ENCODE measurements around the gene RXRB. TPM values are rescaled to one million over a fixed set of nuclear protein-coding genes. Genes with fewer than 3 reads are reported as not detected.

The RXRB gene
- total and polyA plus RNA-seq, 2 of the 13 experiments (the other 11 are each of a cell fraction or from before 2014, with no cell fraction given), result 26.7 to 55.7 TPM

DNA sequence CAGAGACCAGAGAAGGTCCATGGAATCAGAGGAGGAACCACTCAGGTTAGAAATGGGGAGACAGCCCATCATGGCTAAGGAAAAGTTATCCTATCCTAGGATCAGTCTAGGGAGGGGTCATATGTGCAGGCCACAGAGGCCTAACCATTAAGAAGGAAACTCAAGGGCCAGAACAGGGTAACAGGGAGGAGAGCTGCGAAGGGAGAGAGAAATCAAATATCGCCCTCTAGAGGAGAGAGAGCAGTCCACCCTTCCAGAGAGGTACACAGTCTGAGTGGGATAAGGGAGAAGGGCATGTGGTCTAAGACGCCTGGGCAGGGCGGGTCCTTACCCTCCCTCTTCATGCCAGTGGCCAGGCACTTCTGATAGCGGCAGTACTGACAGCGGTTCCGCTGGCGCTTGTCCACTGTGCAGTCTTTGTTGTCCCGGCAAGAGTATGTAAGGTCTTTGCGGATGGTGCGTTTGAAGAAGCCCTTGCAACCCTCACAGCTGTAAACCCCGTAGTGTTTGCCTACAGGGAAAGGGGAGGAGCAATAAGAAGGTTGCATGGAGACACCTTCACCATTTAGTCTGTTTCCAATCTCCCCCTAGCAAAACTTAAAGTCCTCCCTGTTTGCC is 2.9 kb downstream of the RXRB start:
- Histone ChIP-seq H3K27ac (ENCODE audit: extremely low read length, insufficient read depth, low read length) (peak overlapping the region; percentile 99), H3K9ac (ENCODE audit: insufficient read depth, low read depth, low read length) (peak overlapping the region; percentile 45), H3K27me3 (ENCODE audit: control insufficient read depth in 1 of 2, insufficient read depth in 2 of 2, low read length in 2 of 2) (peaks cover 0 to 4% of the 10 kb centered on the region in 2 experiments; a peak in 1 of 5 replicates), H3K4me1 (ENCODE audit: insufficient read depth, low read length) (peaks cover 40% of the 10 kb centered on the region), H2AFZ (ENCODE audit: low read length) (no peak overlapping the region), H3K4me3 (replicated peaks in 1 of 3; ENCODE audit: insufficient read depth in 1 of 3, low read depth in 2 of 3, low read length in 3 of 3) (peak overlapping the region; percentile 23 to 93 (median 25); a peak in 5 of 6 replicates), H3K36me3 (replicated peaks in 1 of 2; ENCODE audit: control insufficient read depth in 1 of 2, insufficient read depth in 2 of 2, low read length in 2 of 2) (peaks cover 24 to 41% of the 10 kb centered on the region in 2 experiments), H3K79me2 (ENCODE audit: insufficient read depth, low read length) (peaks cover 25% of the 10 kb centered on the region), H3K9me3 (ENCODE audit: low read length) (no peaks in the 10 kb centered on the region), H4K20me1 (ENCODE audit: insufficient read depth, low read length) (peaks cover 19% of the 10 kb centered on the region), H3K4me2 (ENCODE audit: low read depth, low read length) (peak overlapping the region; percentile 98)
- peak; percentile 65 for ATAC-seq
- WGBS (ENCODE audit: low lambda C conversion rate), result 14% methylated on average over 5 of the region's 12 CpGs
- DNase-seq (ENCODE audit: low spot score), result peak; percentile 80
- POLR2A ChIA-PET, result interaction anchor here (1.0 to 4.1 kb wide), 11 partner anchors 8 to 227 kb away, joined by 3 to 69 read pairs (median 12); partner anchors contain the start of genes BRD2, RGL2, RING1 and RPS18
- no TSS peak for BruUV-seq (replicated peaks)
- CTCF ChIA-PET (ENCODE audit: low intra/inter-chr PET ratio, low total read pairs), result interaction anchor here (0.6 to 1.7 kb wide), 3 partner anchors 16 to 51 kb away, joined by 3 to 11 read pairs (median 5); no protein-coding TSS in a partner anchor
- peak; percentile 79 for FAIRE-seq
- intact Hi-C loops (cut with micrococcal nuclease; ENCODE audit: unreplicated experiment) (loop anchor here (1.0 to 5.0 kb wide), 3 partner anchors 36 to 225 kb away; partner anchors contain the start of gene KIFC1), in situ Hi-C loops (cut with HindIII; ENCODE audit: extremely low pct_ligation_motif_present, low pct_unique_long_range_greater_than_20kb) (no loop called here)
- no peak for TF ChIP-seq HNF4G (IDR thresholded peaks at IDR 0.05; ENCODE audit: borderline replicate concordance, low read depth, low read length)
- 0 out of 2 replicates have a peak, but pooled peaks have one; percentile 25 for TF ChIP-seq HNF4G (CRISPR knock-in tag; IDR thresholded peaks at IDR 0.05; ENCODE audit: borderline replicate concordance, low read depth)
- TF ChIP-seq, protein P1, sequence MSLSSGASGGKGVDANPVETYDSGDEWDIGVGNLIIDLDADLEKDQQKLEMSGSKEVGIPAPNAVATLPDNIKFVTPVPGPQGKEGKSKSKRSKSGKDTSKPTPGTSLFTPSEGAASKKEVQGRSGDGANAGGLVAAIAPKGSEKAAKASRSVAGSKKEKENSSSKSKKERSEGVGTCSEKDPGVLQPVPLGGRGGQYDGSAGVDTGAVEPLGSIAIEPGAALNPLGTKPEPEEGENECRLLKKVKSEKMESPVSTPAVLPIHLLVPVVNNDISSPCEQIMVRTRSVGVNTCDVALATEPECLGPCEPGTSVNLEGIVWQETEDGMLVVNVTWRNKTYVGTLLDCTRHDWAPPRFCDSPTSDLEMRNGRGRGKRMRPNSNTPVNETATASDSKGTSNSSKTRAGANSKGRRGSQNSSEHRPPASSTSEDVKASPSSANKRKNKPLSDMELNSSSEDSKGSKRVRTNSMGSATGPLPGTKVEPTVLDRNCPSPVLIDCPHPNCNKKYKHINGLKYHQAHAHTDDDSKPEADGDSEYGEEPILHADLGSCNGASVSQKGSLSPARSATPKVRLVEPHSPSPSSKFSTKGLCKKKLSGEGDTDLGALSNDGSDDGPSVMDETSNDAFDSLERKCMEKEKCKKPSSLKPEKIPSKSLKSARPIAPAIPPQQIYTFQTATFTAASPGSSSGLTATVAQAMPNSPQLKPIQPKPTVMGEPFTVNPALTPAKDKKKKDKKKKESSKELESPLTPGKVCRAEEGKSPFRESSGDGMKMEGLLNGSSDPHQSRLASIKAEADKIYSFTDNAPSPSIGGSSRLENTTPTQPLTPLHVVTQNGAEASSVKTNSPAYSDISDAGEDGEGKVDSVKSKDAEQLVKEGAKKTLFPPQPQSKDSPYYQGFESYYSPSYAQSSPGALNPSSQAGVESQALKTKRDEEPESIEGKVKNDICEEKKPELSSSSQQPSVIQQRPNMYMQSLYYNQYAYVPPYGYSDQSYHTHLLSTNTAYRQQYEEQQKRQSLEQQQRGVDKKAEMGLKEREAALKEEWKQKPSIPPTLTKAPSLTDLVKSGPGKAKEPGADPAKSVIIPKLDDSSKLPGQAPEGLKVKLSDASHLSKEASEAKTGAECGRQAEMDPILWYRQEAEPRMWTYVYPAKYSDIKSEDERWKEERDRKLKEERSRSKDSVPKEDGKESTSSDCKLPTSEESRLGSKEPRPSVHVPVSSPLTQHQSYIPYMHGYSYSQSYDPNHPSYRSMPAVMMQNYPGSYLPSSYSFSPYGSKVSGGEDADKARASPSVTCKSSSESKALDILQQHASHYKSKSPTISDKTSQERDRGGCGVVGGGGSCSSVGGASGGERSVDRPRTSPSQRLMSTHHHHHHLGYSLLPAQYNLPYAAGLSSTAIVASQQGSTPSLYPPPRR (CRISPR knock-in tag; IDR thresholded peaks at IDR 0.05; ENCODE audit: borderline replicate concordance), result peak; percentile 18; the same call in 1 of the 2 replicates
- no peak; the same call in 1 of the 2 replicates for TF ChIP-seq KLF6 (CRISPR knock-in tag; IDR thresholded peaks at IDR 0.05)
- TF ChIP-seq, protein P2, sequence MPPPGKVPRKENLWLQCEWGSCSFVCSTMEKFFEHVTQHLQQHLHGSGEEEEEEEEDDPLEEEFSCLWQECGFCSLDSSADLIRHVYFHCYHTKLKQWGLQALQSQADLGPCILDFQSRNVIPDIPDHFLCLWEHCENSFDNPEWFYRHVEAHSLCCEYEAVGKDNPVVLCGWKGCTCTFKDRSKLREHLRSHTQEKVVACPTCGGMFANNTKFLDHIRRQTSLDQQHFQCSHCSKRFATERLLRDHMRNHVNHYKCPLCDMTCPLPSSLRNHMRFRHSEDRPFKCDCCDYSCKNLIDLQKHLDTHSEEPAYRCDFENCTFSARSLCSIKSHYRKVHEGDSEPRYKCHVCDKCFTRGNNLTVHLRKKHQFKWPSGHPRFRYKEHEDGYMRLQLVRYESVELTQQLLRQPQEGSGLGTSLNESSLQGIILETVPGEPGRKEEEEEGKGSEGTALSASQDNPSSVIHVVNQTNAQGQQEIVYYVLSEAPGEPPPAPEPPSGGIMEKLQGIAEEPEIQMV (CRISPR knock-in tag; IDR thresholded peaks at IDR 0.05; ENCODE audit: low read depth), result 0 out of 2 replicates have a peak, but pooled peaks have one; percentile 55
- no peak for TF ChIP-seq ZNF605 (CRISPR knock-in tag; IDR thresholded peaks at IDR 0.05)
- TF ChIP-seq, protein P3, sequence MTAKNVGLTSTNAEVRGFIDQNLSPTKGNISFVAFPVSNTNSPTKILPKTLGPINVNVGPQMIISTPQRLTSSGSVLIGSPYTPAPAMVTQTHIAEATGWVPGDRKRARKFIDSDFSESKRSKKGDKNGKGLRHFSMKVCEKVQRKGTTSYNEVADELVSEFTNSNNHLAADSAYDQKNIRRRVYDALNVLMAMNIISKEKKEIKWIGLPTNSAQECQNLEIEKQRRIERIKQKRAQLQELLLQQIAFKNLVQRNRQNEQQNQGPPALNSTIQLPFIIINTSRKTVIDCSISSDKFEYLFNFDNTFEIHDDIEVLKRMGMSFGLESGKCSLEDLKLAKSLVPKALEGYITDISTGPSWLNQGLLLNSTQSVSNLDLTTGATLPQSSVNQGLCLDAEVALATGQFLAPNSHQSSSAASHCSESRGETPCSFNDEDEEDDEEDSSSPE (CRISPR knock-in tag; IDR thresholded peaks at IDR 0.05), result no peak
- no peak for TF ChIP-seq EP300 (IDR thresholded peaks at IDR 0.05; ENCODE audit: low read depth in 2 of 2, low read length in 2 of 2)
- peak; percentile 15; the same call in 1 of the 2 replicates for TF ChIP-seq EP300 (CRISPR knock-in tag; IDR thresholded peaks at IDR 0.05; ENCODE audit: borderline replicate concordance)
- TF ChIP-seq DMAP1 (CRISPR knock-in tag; IDR thresholded peaks at IDR 0.05), result no peak
- TF ChIP-seq, protein P4, sequence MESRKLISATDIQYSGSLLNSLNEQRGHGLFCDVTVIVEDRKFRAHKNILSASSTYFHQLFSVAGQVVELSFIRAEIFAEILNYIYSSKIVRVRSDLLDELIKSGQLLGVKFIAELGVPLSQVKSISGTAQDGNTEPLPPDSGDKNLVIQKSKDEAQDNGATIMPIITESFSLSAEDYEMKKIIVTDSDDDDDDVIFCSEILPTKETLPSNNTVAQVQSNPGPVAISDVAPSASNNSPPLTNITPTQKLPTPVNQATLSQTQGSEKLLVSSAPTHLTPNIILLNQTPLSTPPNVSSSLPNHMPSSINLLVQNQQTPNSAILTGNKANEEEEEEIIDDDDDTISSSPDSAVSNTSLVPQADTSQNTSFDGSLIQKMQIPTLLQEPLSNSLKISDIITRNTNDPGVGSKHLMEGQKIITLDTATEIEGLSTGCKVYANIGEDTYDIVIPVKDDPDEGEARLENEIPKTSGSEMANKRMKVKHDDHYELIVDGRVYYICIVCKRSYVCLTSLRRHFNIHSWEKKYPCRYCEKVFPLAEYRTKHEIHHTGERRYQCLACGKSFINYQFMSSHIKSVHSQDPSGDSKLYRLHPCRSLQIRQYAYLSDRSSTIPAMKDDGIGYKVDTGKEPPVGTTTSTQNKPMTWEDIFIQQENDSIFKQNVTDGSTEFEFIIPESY (CRISPR knock-in tag; IDR thresholded peaks at IDR 0.05), result peak; percentile 62
- no peak for TF ChIP-seq SIN3A (IDR thresholded peaks at IDR 0.05; ENCODE audit: borderline replicate concordance, low read depth, low read length)
- TF ChIP-seq ARNT (IDR thresholded peaks at IDR 0.05), result no peak
- TF ChIP-seq RFXANK (CRISPR knock-in tag; IDR thresholded peaks at IDR 0.05), result no peak
